Neutrophil (primary cell): Measurements from ENCODE around the gene ALPK1.

Source experiments
- H3K27ac ChIP-seq: fragments of 200-600 bp; sonication (generic); 2 replicates; pipeline ENCODE4 v1.5.1; 2016; ENCODE audit warnings: mild to moderate bottlenecking, moderate library complexity
- H3K27me3 ChIP-seq: fragments of 200-600 bp; sonication (generic); 2 replicates; pipeline ENCODE4 v1.6.0; 2016; ENCODE audit warnings: mild to moderate bottlenecking
- H3K36me3 ChIP-seq: fragments of 200-600 bp; sonication (generic); 2 replicates; pipeline ENCODE4 v1.5.1; 2017
- H3K4me1 ChIP-seq, 2 experiments: fragments of 200-600 bp in 1 of 2; sonication (generic) in 1 of 2; 1 replicate in 1 of 2; 2 replicates in 1 of 2; pipeline versions ENCODE4 v1.5.1 to v1.6.1; 2013 to 2016; ENCODE audit warnings: low read depth in 1 of 2, low read length in 1 of 2, mild to moderate bottlenecking in 1 of 2, moderate library complexity in 1 of 2; ENCODE audit not compliant: control insufficient read depth in 1 of 2, insufficient read depth in 1 of 2
- H3K4me3 ChIP-seq, 2 experiments: fragments of 200-600 bp in 1 of 2; sonication (generic) in 1 of 2; 1 replicate in 1 of 2; 2 replicates in 1 of 2; pipeline ENCODE4 v1.5.1; 2013 to 2016; ENCODE audit warnings: low read depth in 1 of 2, low read length in 1 of 2, mild to moderate bottlenecking in 1 of 2, moderate library complexity in 1 of 2
- H3K9me3 ChIP-seq: fragments of 200-600 bp; sonication (generic); 2 replicates; pipeline ENCODE4 v1.5.1; 2016
- TF ChIP-seq, protein P1 (sequence below): fragments of 200-600 bp; sonication (generic); IDR thresholded peaks from 2 replicates; pipeline ENCODE4 v1.5.1; 2016; ENCODE audit warnings: antibody characterized with exemption

ALPK1 gene

DNA sequence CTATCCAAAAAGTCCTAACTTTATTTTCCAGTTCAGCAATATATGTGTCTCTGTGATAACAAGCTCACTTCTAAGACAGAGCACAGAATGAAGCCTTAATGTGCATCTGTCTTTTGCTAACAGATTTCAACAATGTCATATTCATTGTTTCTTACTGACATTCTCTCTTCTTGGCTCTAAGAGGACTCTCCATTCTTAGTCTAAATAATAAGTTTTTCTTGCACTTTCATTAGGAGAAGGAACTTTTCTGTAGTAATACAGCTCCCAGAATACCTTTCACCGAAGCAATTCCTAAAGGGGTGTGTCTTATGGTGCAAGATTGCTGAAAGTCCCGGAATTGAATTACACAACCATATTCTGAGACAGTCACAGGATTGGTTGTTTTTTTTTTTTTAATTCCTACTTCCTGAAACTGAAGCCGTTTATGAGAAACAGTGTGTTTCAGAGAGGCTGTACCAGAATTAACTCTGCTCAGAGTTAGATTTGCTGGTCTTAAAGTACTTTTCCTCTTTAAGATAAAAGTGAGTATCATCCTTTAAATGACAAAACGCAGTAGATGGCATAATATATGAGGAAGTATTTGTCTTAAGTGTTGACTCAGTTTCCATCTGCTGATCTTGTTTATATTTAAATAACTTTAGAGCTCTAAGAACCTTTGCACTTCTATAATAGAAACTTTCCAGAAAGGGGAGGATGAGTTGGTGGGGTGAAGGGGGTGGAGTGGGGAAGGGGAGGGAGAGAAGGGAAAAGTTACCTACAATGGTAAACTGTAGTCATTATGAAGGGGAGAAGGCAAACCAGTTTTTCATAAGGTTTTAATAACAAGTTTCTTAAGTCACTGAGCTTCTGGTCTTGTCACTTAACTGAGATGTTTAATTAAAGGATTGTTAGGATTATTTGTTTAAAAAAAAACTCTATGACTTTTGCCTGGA, at the start of gene ALPK1:
TSS of gene ALPK1 (plus strand) at position 421 of the 932 bp plus-strand sequence.
- H3K4me1 ChIP-seq = peaks cover 48 to 60% of the 10 kb centered on the region in 2 experiments
- H3K4me3 ChIP-seq = peak within 1 kb of the TSS; percentile 69 to 81
- peak within 1 kb of the TSS; percentile 93 for H3K27ac ChIP-seq
- H3K9me3 ChIP-seq = no peaks in the 10 kb centered on the region
- H3K27me3 ChIP-seq = no peaks in the 10 kb centered on the region
- H3K36me3 ChIP-seq = no peaks in the 10 kb centered on the region
- TF ChIP-seq, protein P1, sequence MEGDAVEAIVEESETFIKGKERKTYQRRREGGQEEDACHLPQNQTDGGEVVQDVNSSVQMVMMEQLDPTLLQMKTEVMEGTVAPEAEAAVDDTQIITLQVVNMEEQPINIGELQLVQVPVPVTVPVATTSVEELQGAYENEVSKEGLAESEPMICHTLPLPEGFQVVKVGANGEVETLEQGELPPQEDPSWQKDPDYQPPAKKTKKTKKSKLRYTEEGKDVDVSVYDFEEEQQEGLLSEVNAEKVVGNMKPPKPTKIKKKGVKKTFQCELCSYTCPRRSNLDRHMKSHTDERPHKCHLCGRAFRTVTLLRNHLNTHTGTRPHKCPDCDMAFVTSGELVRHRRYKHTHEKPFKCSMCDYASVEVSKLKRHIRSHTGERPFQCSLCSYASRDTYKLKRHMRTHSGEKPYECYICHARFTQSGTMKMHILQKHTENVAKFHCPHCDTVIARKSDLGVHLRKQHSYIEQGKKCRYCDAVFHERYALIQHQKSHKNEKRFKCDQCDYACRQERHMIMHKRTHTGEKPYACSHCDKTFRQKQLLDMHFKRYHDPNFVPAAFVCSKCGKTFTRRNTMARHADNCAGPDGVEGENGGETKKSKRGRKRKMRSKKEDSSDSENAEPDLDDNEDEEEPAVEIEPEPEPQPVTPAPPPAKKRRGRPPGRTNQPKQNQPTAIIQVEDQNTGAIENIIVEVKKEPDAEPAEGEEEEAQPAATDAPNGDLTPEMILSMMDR = no peak

DNA sequence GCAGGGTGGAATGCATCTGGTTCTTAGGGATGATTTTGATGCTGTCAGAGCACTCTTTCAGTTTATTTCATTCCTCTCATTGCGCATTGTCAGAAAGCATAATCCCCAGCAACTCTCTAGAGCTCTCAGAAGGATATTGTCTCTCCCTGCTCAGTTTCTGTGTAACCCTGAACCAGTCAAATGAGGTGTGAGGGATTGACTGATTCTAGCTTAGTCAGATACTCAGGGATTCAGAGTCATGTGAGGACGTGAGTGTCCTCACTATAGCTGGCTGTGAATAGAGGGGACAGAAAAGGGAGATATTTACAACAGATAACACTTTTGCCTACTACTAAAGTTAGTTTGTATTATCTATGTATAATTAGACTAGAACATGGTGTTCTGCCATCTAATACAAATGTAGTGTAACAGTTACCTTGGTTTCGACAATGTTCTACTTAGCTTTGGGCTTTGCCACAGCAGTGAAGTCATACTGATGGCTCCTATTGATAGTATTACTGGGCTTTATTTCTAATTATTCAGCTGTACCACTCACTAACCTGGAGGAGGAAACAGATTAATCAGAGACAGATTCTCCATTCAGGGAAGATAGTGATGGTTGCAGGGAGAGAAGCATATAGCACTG, 46.0 kb upstream of the ALPK1 start:
- H3K4me3 ChIP-seq = no peak overlapping the region
- no peak overlapping the region for H3K27ac ChIP-seq
- peaks cover 0 to 8% of the 10 kb centered on the region in 2 experiments for H3K4me1 ChIP-seq
- TF ChIP-seq, protein P1 = no peak
- H3K9me3 ChIP-seq = no peaks in the 10 kb centered on the region
- H3K27me3 ChIP-seq = no peaks in the 10 kb centered on the region
- H3K36me3 ChIP-seq = no peaks in the 10 kb centered on the region

DNA sequence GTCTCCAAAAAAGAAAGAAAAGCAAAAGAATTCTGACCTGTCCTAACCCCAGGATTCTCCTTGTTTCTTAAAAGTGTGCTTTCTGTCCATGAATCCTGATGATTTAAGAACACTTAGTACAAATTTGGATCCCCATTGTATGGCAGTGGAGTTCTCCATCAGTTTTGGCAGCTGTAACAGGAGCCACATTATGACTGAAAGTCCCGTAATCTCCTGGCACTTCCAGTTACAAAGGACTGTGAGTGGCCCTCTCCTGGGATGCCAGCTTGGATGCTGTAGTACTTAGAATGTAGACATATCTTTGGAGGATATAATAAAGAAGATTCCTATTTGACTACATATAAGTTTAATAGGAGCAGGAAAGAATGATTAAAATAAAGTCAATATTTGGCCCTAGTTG, 44.9 kb upstream of the ALPK1 start:
- no peaks in the 10 kb centered on the region for H3K27me3 ChIP-seq
- no peak overlapping the region for H3K27ac ChIP-seq
- no peaks in the 10 kb centered on the region for H3K36me3 ChIP-seq
- peaks cover 0 to 8% of the 10 kb centered on the region in 2 experiments for H3K4me1 ChIP-seq
- TF ChIP-seq, protein P1 = no peak
- no peaks in the 10 kb centered on the region for H3K9me3 ChIP-seq
- H3K4me3 ChIP-seq = no peak overlapping the region

DNA sequence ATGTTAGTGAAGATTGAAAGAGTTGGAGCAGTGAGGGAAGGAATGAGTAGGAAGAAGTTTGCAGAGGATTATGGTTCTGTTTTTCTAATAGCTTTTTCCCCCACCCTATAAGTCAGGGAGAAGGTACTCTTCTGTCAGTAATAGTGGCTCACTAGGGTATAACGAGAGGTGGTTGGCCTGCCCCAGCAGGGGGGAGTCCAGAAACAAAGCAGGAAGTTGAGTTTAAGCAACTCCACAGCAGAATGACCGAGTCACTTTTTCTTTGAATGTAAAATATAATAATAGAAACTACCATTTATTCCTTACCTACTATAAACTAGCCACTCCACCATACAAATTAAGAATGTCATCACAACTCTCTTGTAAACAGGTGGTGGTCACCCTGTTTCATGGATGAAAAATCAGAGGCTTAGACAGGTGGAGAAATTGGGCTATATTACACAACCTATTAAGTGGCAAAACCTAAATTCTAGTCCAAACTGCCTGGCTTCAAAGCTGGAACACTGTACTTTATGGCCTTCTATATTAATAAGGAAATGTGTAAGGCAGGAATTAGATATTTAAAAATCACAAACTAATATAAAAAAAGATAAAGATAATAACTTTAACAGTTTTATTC, 43.7 kb upstream of the ALPK1 start:
- H3K27ac ChIP-seq = no peak overlapping the region
- no peaks in the 10 kb centered on the region for H3K36me3 ChIP-seq
- TF ChIP-seq, protein P1 = no peak
- H3K9me3 ChIP-seq = no peaks in the 10 kb centered on the region
- no peaks in the 10 kb centered on the region for H3K27me3 ChIP-seq
- H3K4me1 ChIP-seq = peaks cover 0 to 8% of the 10 kb centered on the region in 2 experiments
- H3K4me3 ChIP-seq = no peak overlapping the region

DNA sequence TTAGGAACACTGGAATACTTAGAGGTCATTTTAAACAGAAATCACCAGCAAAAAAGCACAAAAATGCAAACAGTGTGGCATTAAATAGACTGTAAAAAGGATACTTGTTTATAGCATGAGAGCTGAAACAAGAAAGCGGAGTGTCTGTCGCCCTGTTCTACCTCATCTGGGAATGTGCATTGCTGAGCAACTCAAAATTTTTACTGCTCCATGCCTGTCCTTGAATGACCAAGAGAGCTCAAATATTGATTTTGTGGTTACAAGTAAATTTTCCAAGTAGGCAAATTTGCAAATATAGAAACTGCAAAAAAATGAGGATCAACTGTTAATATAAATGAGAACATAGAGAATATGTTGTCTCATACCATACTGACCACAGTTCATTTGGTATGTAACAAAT, 40.1 kb upstream of the ALPK1 start:
- H3K9me3 ChIP-seq = no peaks in the 10 kb centered on the region

More for the DNA sequence above, 40.1 kb upstream of the ALPK1 start:
- Histone ChIP-seq H3K27ac (no peak overlapping the region), H3K27me3 (no peaks in the 10 kb centered on the region), H3K36me3 (no peaks in the 10 kb centered on the region), H3K4me3 (no peak overlapping the region), H3K4me1 (peaks cover 0 to 8% of the 10 kb centered on the region in 2 experiments)
- TF ChIP-seq, protein P1 = no peak
